ENCODE data around the gene EXOC3L2. TPM values are rescaled to one million over a fixed set of nuclear protein-coding genes. Genes with fewer than 3 reads are reported as not detected.

EXOC3L2 gene
- total and polyA plus RNA-seq, 2 of the 8 experiments (the other 6 are each of a cell fraction or from before 2014, with no cell fraction given) = 1.4 to 1.6 TPM

DNA sequence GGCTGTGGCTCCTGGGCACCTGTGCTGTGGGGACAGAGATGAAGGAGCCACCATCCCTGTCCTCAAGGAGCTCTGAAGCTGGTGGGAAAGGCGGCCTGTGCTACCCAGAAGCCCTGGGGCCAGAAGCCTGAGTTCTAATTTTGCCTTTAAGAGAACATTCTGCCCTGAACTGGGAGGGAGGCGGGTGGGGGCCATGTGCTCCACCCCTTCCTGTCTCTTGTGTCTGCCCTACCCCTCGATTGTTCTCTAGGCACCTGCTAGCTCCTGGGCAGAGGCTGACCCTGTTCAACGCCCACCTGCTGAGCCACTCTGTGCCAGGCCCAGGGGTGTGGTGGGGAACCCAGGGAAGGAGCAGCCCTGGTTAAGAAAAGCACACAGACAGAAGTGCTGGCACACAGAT lies 73.0 kb downstream of the EXOC3L2 start:
- Histone ChIP-seq H3K9me3 (ENCODE audit: insufficient read depth in 2 of 2, low read depth in 1 of 2, low read length in 1 of 2) (no peaks in the 10 kb centered on the region), H3K79me1 (ENCODE audit: low read depth, low read length) (peaks cover 3% of the 10 kb centered on the region), H4K20me1 (replicated peaks in 1 of 2; ENCODE audit: control insufficient read depth in 1 of 2, insufficient read depth in 2 of 2, low read length in 2 of 2) (peaks cover 3 to 10% of the 10 kb centered on the region in 2 experiments), H2AFZ (ENCODE audit: low read length) (no peak overlapping the region), H3K18ac (ENCODE audit: extremely low read depth, low read length) (no peak overlapping the region), H3K56ac (replicated peaks; ENCODE audit: insufficient read length, low read depth, low read length) (no peak overlapping the region), H4K91ac (replicated peaks; ENCODE audit: insufficient read length, low read length) (no peak overlapping the region), H3K79me2 (ENCODE audit: control insufficient read depth in 1 of 2, insufficient read depth in 2 of 2, low read length in 2 of 2) (peaks cover 0 to 3% of the 10 kb centered on the region in 2 experiments; a peak in 1 of 4 replicates), H2BK5ac (ENCODE audit: low read depth, low read length) (no peak overlapping the region), H3K23me2 (ENCODE audit: low read depth, low read length) (no peaks in the 10 kb centered on the region), H3K4me3 (ENCODE audit: extremely low read depth in 1 of 4, insufficient read depth in 2 of 4, low read depth in 3 of 4, low read length in 4 of 4) (no peak overlapping the region), H3K9ac (replicated peaks in 1 of 4; ENCODE audit: extremely low read depth in 1 of 4, low read depth in 3 of 4, low read length in 3 of 4) (no peak overlapping the region), H3K27me3 (replicated peaks in 1 of 4; ENCODE audit: control insufficient read depth in 3 of 4, extremely low read depth in 1 of 4, insufficient read depth in 3 of 4, low read length in 3 of 4) (no peaks in the 10 kb centered on the region), H3K36me3 (ENCODE audit: control insufficient read depth in 2 of 4, insufficient read depth in 4 of 4, low read length in 3 of 4) (no peaks in the 10 kb centered on the region), H3K14ac (ENCODE audit: insufficient read length) (no peak overlapping the region), H3K27ac (ENCODE audit: low read depth, low read length) (no peak overlapping the region), H2BK20ac (ENCODE audit: low read length) (no peak overlapping the region), H4K5ac (ENCODE audit: insufficient read length, low read depth, low read length) (no peak overlapping the region), H3K4me1 (replicated peaks in 1 of 4; ENCODE audit: control insufficient read depth in 3 of 4, insufficient read depth in 4 of 4, low read length in 3 of 4) (no peaks in the 10 kb centered on the region), H2AK5ac (ENCODE audit: low read depth, low read length) (0 out of 2 replicates have a peak overlapping the region, but pooled peaks have one; percentile 15), H3K4ac (replicated peaks; ENCODE audit: insufficient read length, low read depth, low read length) (no peak overlapping the region), H2BK120ac (replicated peaks; ENCODE audit: low read depth, low read length) (no peak overlapping the region), H4K8ac (ENCODE audit: extremely low read depth, insufficient read depth, low read length) (no peak overlapping the region), H2BK12ac (ENCODE audit: low read depth, low read length) (no peak overlapping the region), H2BK15ac (ENCODE audit: low read length) (no peak overlapping the region), H3K4me2 (ENCODE audit: insufficient read depth in 1 of 2, low read depth in 2 of 2, low read length in 2 of 2) (no peak overlapping the region), H3K23ac (ENCODE audit: insufficient read length) (no peak overlapping the region)
- ChIA-PET POLR2A (ENCODE audit: partially characterized antibody) (interaction anchor here (0.5 to 3.6 kb wide), 2 partner anchors 12 to 92 kb away, joined by 3 to 14 read pairs; partner anchors contain the start of gene NKPD1), CTCF (ENCODE audit: partially characterized antibody) (interaction anchor here (2.0 kb wide), 1 partner anchor 10 kb away, joined by 8 read pairs; no protein-coding TSS in a partner anchor)
- 69% methylated on average over 3 of the region's 4 CpGs; no CpG with 5 or more reads in 1 of the 2 experiments for WGBS, 2 experiments (ENCODE audit: extremely low coverage in 1 of 2, insufficient coverage in 1 of 2, insufficient read length in 1 of 2, insufficient replicate concordance in 2 of 2, low coverage in 1 of 2, low lambda C conversion rate in 2 of 2, missing lambda C conversion rate in 1 of 2)
- TF ChIP-seq RNF2 (IDR thresholded peaks at IDR 0.05; ENCODE audit: borderline replicate concordance, low read depth, low read length, missing control alignments, poor library complexity, severe bottlenecking) (no peak), CTCF (IDR thresholded peaks at IDR 0.05; ENCODE audit: control extremely low read depth in 1 of 3, insufficient read depth in 1 of 3, low read depth in 1 of 3, low read length in 3 of 3) (no peak), SIX5 (IDR thresholded peaks at IDR 0.05; ENCODE audit: low read depth, low read length) (no peak), MAFK (IDR thresholded peaks at IDR 0.05; ENCODE audit: low read depth, low read length) (no peak), SRF (IDR thresholded peaks at IDR 0.05; ENCODE audit: low read depth, low read length) (no peak), CHD1 (IDR thresholded peaks at IDR 0.05; ENCODE audit: low read depth, low read length) (no peak), BCL11A (IDR thresholded peaks at IDR 0.05; ENCODE audit: low read depth in 2 of 2, low read length in 2 of 2) (no peak), POLR2A (IDR thresholded peaks at IDR 0.05; ENCODE audit: control extremely low read depth in 1 of 2, low read depth in 2 of 2, low read length in 2 of 2) (no peak)
- DNase-seq (ENCODE audit: low read depth in 1 of 2, low spot score in 2 of 2) (no peak), FAIRE-seq (no peak)

Measured in H1 (cell line).